Liver (tissue), 9 donors: ENCODE data around the gene NIBAN1. TPM values are rescaled to one million over a fixed set of nuclear protein-coding genes. Genes with fewer than 3 reads are reported as not detected.

ENCODE experiments used
- DNase-seq: peaks from one replicate; pipeline ENCODE4 v3.0.0-alpha.2; 2017; ENCODE audit warnings: low spot score
- H3K27ac ChIP-seq, 2 donors: one replicate each; pipeline ENCODE4 v1.7.0; 2013; ENCODE audit warnings: inconsistent platforms in 2 of 2, low read length in 2 of 2, control low read depth in 1 of 2, low read depth in 1 of 2, mild to moderate bottlenecking in 1 of 2
- H3K27me3 ChIP-seq, 4 donors: one replicate each; pipeline versions ENCODE4 v1.6.1 to v1.7.0; 2013; ENCODE audit warnings: low read length in 3 of 4, inconsistent platforms in 1 of 4, mild to moderate bottlenecking in 1 of 4, moderate library complexity in 1 of 4; ENCODE audit not compliant: control insufficient read depth in 4 of 4, insufficient read depth in 4 of 4
- H3K36me3 ChIP-seq, 4 donors: one replicate each; pipeline versions ENCODE4 v1.6.1 to v1.7.0; 2013; ENCODE audit warnings: low read length in 3 of 4, mild to moderate bottlenecking in 3 of 4, low read depth in 1 of 4, moderate library complexity in 1 of 4; ENCODE audit not compliant: control insufficient read depth in 4 of 4, insufficient read depth in 3 of 4
- H3K4me1 ChIP-seq, 4 donors: one replicate each; pipeline versions ENCODE4 v1.6.1 to v1.7.0; 2013; ENCODE audit warnings: low read length in 3 of 4, mild to moderate bottlenecking in 3 of 4, moderate library complexity in 1 of 4; ENCODE audit not compliant: control insufficient read depth in 4 of 4, insufficient read depth in 4 of 4
- H3K4me3 ChIP-seq, 3 donors: one replicate each; pipeline versions ENCODE4 v1.6.1 to v1.7.0; 2013; ENCODE audit warnings: low read length in 3 of 3, control low read depth in 1 of 3, low read depth in 1 of 3, mild to moderate bottlenecking in 1 of 3
- H3K9ac ChIP-seq, 2 donors: one replicate each; pipeline ENCODE4 v1.7.0; 2013; ENCODE audit warnings: low read length in 2 of 2, mild to moderate bottlenecking in 2 of 2, moderate library complexity in 2 of 2, control low read depth in 1 of 2, low read depth in 1 of 2
- H3K9me3 ChIP-seq, 4 donors: one replicate each; pipeline versions ENCODE4 v1.6.1 to v1.7.0; 2013; ENCODE audit warnings: low read length in 3 of 4; ENCODE audit not compliant: control insufficient read depth in 4 of 4
- ATF3 ChIP-seq: IDR thresholded peaks from 2 replicates; pipeline ENCODE4 v1.6.1; 2016; ENCODE audit warnings: antibody characterized with exemption
- EGR1 ChIP-seq, 2 donors: IDR thresholded peaks; 2 replicates each; pipeline ENCODE4 v1.6.1; 2016 to 2018; ENCODE audit warnings: antibody characterized with exemption in 2 of 2, low read depth in 2 of 2
- FOXA1 ChIP-seq: IDR thresholded peaks from 2 replicates; pipeline ENCODE4 v1.6.1; 2016; ENCODE audit warnings: antibody characterized with exemption
- FOXA2 ChIP-seq: IDR thresholded peaks from 2 replicates; pipeline ENCODE4 v1.6.1; 2016; ENCODE audit warnings: antibody characterized with exemption
- GABPA ChIP-seq, 2 donors: IDR thresholded peaks in 1 of 2; conservative IDR thresholded peaks in 1 of 2; 2 replicates each; pipeline ENCODE4 v1.6.1; 2016; ENCODE audit warnings: antibody characterized with exemption in 2 of 2, mild to moderate bottlenecking in 1 of 2, moderate library complexity in 1 of 2
- HNF4G ChIP-seq: IDR thresholded peaks from 2 replicates; pipeline ENCODE4 v1.6.1; 2016; ENCODE audit warnings: antibody characterized with exemption
- JUND ChIP-seq, 2 donors: IDR thresholded peaks; 2 replicates each; pipeline ENCODE4 v1.6.1; 2016; ENCODE audit warnings: antibody characterized with exemption in 2 of 2
- MAX ChIP-seq: IDR thresholded peaks from 2 replicates; pipeline ENCODE4 v1.6.1; 2016; ENCODE audit warnings: antibody characterized with exemption
- NR2F2 ChIP-seq: IDR thresholded peaks from 2 replicates; pipeline ENCODE4 v1.6.1; 2016; ENCODE audit warnings: antibody characterized with exemption
- RAD21 ChIP-seq, 2 donors: IDR thresholded peaks; 2 replicates each; pipeline ENCODE4 v1.6.1; 2016; ENCODE audit warnings: antibody characterized with exemption in 2 of 2, mild to moderate bottlenecking in 2 of 2
- REST ChIP-seq: IDR thresholded peaks from 2 replicates; pipeline ENCODE4 v1.6.1; 2016; ENCODE audit warnings: antibody characterized with exemption, mild to moderate bottlenecking
- SP1 ChIP-seq: IDR thresholded peaks from 2 replicates; pipeline ENCODE4 v1.6.1; 2018; ENCODE audit warnings: antibody characterized with exemption, mild to moderate bottlenecking
- TAF1 ChIP-seq: conservative IDR thresholded peaks from 2 replicates; pipeline ENCODE4 v1.6.1; 2016; ENCODE audit warnings: antibody characterized with exemption, mild to moderate bottlenecking
- YY1 ChIP-seq: IDR thresholded peaks from 2 replicates; pipeline ENCODE4 v1.6.1; 2016; ENCODE audit warnings: antibody characterized with exemption, mild to moderate bottlenecking
- ZBTB33 ChIP-seq: IDR thresholded peaks from 2 replicates; pipeline ENCODE4 v1.6.1; 2016; ENCODE audit warnings: antibody characterized with exemption
- WGBS: extraction: QIAGEN DNeasy Blood & Tissue Kit; methylation state at CpG from one replicate; pipeline ENCODE4 v1.1.7; 2013; 5-methylcytosine and 5-hydroxymethylcytosine counted together
- polyA plus RNA-seq, 2 donors: library from polyadenylated mRNA; stranded (reverse) in 1 of 2; unstranded in 1 of 2; fragments of 200-250 nt in 1 of 2; fragments of >200 nt in 1 of 2; fragmentation: Nextera tagmentation in 1 of 2; extraction: Ambion mirVana in 1 of 2; gene quantifications; one replicate each; pipeline versions ENCODE4 v1.2.1 to v1.2.3, GENCODE V29; 2013 to 2015
- total RNA-seq, 2 donors: library from RNA; depleted of rRNA; stranded (reverse); fragments of >200 nt; gene quantifications; one replicate each; pipeline ENCODE4 v1.2.3, GENCODE V29; 2014
- TF ChIP-seq, protein P1 (sequence below): fragments of 150-350 bp; IDR thresholded peaks from 2 replicates; pipeline ENCODE4 v1.5.1; 2017; ENCODE audit warnings: improper control_type of control experiment, low read depth, low read length; ENCODE audit not compliant: missing input control
- donor health status: healthy.
- donor health status: healthy.
- donor health status: healthy.
- donor health status: healthy.
- donor health status: healthy.

Gene NIBAN1
- total and polyA plus RNA-seq, 4 donors = 0.50 to 5.5 (median 2.8) TPM

GRCh38 chr1:185015631-185016030, 41.3 kb upstream of the NIBAN1 start:
- DNase-seq = no peak
- H3K36me3 ChIP-seq = no peaks in the 10 kb centered on the region
- no peaks in the 10 kb centered on the region for H3K27me3 ChIP-seq
- no peak overlapping the region for H3K4me3 ChIP-seq
- 93% methylated on average over 3 of the region's 3 CpGs for WGBS
- H3K4me1 ChIP-seq = peaks cover 0 to 3% (median 0%) of the 10 kb centered on the region in 4 donors
- no peak overlapping the region for H3K9ac ChIP-seq
- no peak for TF ChIP-seq RAD21 (IDR thresholded peaks at IDR 0.05)
- TF ChIP-seq ATF3 = no peak
- no peak for TF ChIP-seq MAX
- no peak for TF ChIP-seq NR2F2
- TF ChIP-seq GABPA (IDR thresholded peaks at IDR 0.05 in 1 of 2, conservative IDR thresholded peaks at IDR 0.05 in 1 of 2) = no peak
- TF ChIP-seq TAF1 = no peak
- TF ChIP-seq JUND (IDR thresholded peaks at IDR 0.05) = no peak
- TF ChIP-seq FOXA2 = no peak
- TF ChIP-seq REST = no peak
- TF ChIP-seq, protein P1, sequence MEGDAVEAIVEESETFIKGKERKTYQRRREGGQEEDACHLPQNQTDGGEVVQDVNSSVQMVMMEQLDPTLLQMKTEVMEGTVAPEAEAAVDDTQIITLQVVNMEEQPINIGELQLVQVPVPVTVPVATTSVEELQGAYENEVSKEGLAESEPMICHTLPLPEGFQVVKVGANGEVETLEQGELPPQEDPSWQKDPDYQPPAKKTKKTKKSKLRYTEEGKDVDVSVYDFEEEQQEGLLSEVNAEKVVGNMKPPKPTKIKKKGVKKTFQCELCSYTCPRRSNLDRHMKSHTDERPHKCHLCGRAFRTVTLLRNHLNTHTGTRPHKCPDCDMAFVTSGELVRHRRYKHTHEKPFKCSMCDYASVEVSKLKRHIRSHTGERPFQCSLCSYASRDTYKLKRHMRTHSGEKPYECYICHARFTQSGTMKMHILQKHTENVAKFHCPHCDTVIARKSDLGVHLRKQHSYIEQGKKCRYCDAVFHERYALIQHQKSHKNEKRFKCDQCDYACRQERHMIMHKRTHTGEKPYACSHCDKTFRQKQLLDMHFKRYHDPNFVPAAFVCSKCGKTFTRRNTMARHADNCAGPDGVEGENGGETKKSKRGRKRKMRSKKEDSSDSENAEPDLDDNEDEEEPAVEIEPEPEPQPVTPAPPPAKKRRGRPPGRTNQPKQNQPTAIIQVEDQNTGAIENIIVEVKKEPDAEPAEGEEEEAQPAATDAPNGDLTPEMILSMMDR = no peak
- TF ChIP-seq HNF4G = no peak
- no peak for TF ChIP-seq ZBTB33
- no peak for TF ChIP-seq FOXA1
- no peak for TF ChIP-seq EGR1 (IDR thresholded peaks at IDR 0.05; ENCODE audit: low read depth in 2 of 2)
- no peak for TF ChIP-seq YY1
- no peak for TF ChIP-seq SP1
- H3K9me3 ChIP-seq = no peaks in the 10 kb centered on the region
- no peak overlapping the region for H3K27ac ChIP-seq

- no peaks in the 10 kb centered on the region for H3K27me3 ChIP-seq
- 82% methylated on average over 3 of the region's 3 CpGs for WGBS
- TF ChIP-seq HNF4G (no peak), FOXA1 (no peak), SP1 (no peak), YY1 (no peak), REST (no peak)
- TF ChIP-seq, protein P1 = no peak
- H3K4me3 ChIP-seq = no peak overlapping the region
- H3K4me1 ChIP-seq = peaks cover 0 to 3% (median 0%) of the 10 kb centered on the region in 4 donors
- DNase-seq = no peak
- no peak overlapping the region for H3K27ac ChIP-seq
- H3K9me3 ChIP-seq = no peaks in the 10 kb centered on the region
- no peaks in the 10 kb centered on the region for H3K36me3 ChIP-seq
- H3K9ac ChIP-seq = no peak overlapping the region
Observed at GRCh38 chr1:185014941-185015340, 40.6 kb upstream of the NIBAN1 start.
